Vagina (tissue), 2 donors: ENCODE results near the gene SLC22A31. TPM values are rescaled to one million over a fixed set of nuclear protein-coding genes. Genes with fewer than 3 reads are reported as not detected.

Experiments used
- DNase-seq, 2 donors: peaks; one replicate each; pipeline ENCODE4 v3.0.0-alpha.2; 2017; ENCODE audit errors: extremely low spot score in 2 of 2
- H3K27ac ChIP-seq: fragments of 200-600 bp; sonication (generic); one replicate; pipeline ENCODE4 v1.5.1; 2019
- H3K27me3 ChIP-seq: fragments of 200-600 bp; sonication (generic); one replicate; pipeline ENCODE4 v1.5.1; 2019
- H3K36me3 ChIP-seq, 2 donors: fragments of 200-600 bp; sonication (generic); one replicate each; pipeline ENCODE4 v1.5.1; 2017 to 2019
- H3K4me1 ChIP-seq: fragments of 200-600 bp; sonication (generic); one replicate; pipeline ENCODE4 v1.5.1; 2019
- H3K4me3 ChIP-seq, 2 donors: fragments of 200-600 bp; sonication (generic); 1 replicate in 1 of 2; 2 replicates in 1 of 2; pipeline ENCODE4 v1.5.1; 2016 to 2019
- H3K9me3 ChIP-seq: fragments of 200-600 bp; sonication (generic); one replicate; pipeline ENCODE4 v1.5.1; 2019
- POLR2A ChIP-seq, 2 donors: fragments of 450-650 bp; IDR thresholded peaks; one replicate each; pipeline ENCODE4 v1.6.1; 2017; ENCODE audit warnings: antibody characterized with exemption in 2 of 2, mild to moderate bottlenecking in 2 of 2, moderate library complexity in 2 of 2
- POLR2AphosphoS5 ChIP-seq, 2 donors: sonication (generic); formaldehyde crosslinking; IDR thresholded peaks; one replicate each; pipeline ENCODE4 v1.9.0; 2017; ENCODE audit warnings: antibody characterized with exemption in 2 of 2, mild to moderate bottlenecking in 2 of 2, low read depth in 1 of 2; ENCODE audit not compliant: insufficient read depth in 1 of 2
- intact Hi-C: fragments of 100-400 bp; cut with DNase I; formaldehyde crosslinking; loops from one replicate; pipeline ENCODE4 v1.15.1; 2023
- total RNA-seq: library from RNA; depleted of rRNA; stranded (reverse); fragments of >200 nt; gene quantifications from one replicate; pipeline ENCODE4 v1.2.3, GENCODE V29; 2016
- TF ChIP-seq, protein P1 (sequence below), 3 experiments: fragments of 450-650 bp in 2 of 3; fragments of 200-600 bp in 1 of 3; sonication (generic) in 1 of 3; IDR thresholded peaks; one replicate each; pipeline ENCODE4 v1.5.1; 2017 to 2019; ENCODE audit warnings: antibody characterized with exemption in 3 of 3, mild to moderate bottlenecking in 2 of 3, moderate library complexity in 2 of 3

The SLC22A31 gene
- total RNA-seq, 1 donor from 2014 or later, result not detected

- no peaks in the 10 kb centered on the region for H3K9me3 ChIP-seq
- no peaks in the 10 kb centered on the region for H3K36me3 ChIP-seq
- no peak for TF ChIP-seq POLR2AphosphoS5 (IDR thresholded peaks at IDR 0.05; ENCODE audit: insufficient read depth in 1 of 2, low read depth in 1 of 2)
- intact Hi-C loops, result no loop called here
- no peak overlapping the region for H3K27ac ChIP-seq
- H3K27me3 ChIP-seq, result no peaks in the 10 kb centered on the region
- peaks cover 30% of the 10 kb centered on the region for H3K4me1 ChIP-seq
- H3K4me3 ChIP-seq, result no peak overlapping the region
- no peak for DNase-seq
Observed at GRCh38 chr16:89159066-89159849, 41.1 kb downstream of the SLC22A31 start.

GRCh38 chr16:89157778-89158177 lies 42.6 kb downstream of the SLC22A31 start:
- Histone ChIP-seq H3K27me3 (no peaks in the 10 kb centered on the region), H3K36me3 (no peaks in the 10 kb centered on the region), H3K4me1 (peaks cover 37% of the 10 kb centered on the region), H3K27ac (no peak overlapping the region), H3K9me3 (no peaks in the 10 kb centered on the region), H3K4me3 (no peak overlapping the region)
- TF ChIP-seq POLR2A (IDR thresholded peaks at IDR 0.05) (no peak), POLR2AphosphoS5 (IDR thresholded peaks at IDR 0.05; ENCODE audit: insufficient read depth in 1 of 2, low read depth in 1 of 2) (no peak)
- TF ChIP-seq, protein P1, sequence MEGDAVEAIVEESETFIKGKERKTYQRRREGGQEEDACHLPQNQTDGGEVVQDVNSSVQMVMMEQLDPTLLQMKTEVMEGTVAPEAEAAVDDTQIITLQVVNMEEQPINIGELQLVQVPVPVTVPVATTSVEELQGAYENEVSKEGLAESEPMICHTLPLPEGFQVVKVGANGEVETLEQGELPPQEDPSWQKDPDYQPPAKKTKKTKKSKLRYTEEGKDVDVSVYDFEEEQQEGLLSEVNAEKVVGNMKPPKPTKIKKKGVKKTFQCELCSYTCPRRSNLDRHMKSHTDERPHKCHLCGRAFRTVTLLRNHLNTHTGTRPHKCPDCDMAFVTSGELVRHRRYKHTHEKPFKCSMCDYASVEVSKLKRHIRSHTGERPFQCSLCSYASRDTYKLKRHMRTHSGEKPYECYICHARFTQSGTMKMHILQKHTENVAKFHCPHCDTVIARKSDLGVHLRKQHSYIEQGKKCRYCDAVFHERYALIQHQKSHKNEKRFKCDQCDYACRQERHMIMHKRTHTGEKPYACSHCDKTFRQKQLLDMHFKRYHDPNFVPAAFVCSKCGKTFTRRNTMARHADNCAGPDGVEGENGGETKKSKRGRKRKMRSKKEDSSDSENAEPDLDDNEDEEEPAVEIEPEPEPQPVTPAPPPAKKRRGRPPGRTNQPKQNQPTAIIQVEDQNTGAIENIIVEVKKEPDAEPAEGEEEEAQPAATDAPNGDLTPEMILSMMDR (IDR thresholded peaks at IDR 0.05), result no peak
- intact Hi-C loops, result no loop called here
- no peak for DNase-seq

DNA sequence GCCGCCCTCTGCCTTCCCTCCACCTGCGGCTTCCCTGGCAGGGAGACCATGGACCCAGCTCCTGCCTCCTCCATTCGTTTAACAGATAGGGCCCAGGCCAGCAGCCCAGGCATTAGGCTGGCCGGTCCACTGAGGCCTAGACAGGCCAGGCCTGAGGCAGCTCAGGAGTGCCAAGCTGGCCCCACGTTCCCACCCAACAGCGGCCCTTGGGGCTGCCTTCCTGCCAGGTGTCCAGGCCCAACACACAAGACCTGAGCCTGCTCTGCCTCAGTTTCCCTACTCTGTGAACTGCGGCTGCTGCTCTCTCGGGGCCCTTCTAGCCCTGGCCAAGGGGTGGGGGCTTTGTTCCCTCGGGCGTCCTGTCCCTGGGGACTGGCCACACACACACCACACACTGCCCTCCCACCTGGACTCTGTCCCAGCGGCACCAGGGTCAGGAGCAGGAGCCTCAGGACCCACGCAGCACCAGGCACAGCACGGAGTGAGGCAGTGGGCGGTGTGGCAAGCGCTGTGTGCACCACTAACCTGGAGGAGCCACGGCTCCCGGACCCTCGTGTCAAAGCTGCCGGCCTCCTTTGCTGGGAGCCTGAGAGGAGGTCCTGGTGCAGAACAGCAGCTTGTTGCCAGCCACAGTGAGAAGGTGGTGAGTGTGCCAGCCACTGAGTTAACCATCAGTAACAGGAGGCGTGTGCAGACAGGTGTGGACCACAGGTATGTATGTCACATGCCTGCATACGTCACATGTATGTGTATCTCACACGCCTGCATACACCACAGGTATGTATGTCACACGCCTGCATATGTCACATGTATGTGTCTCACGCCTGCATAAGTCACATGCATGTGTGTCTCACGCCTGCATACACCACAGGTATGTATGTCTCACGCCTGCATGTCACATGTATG lies 43.3 kb downstream of the SLC22A31 start:
- no peaks in the 10 kb centered on the region for H3K36me3 ChIP-seq

GRCh38 chr16:89155851-89156739 lies 44.2 kb downstream of the SLC22A31 start:
- TF ChIP-seq, protein P1 (IDR thresholded peaks at IDR 0.05), result no peak
- TF ChIP-seq POLR2A (IDR thresholded peaks at IDR 0.05) (no peak), POLR2AphosphoS5 (IDR thresholded peaks at IDR 0.05; ENCODE audit: insufficient read depth in 1 of 2, low read depth in 1 of 2) (no peak)
- H3K36me3 ChIP-seq, result peaks cover 0 to 7% of the 10 kb centered on the region in 2 donors
- no peaks in the 10 kb centered on the region for H3K9me3 ChIP-seq
- peak overlapping the region; percentile 38 for H3K27ac ChIP-seq
- intact Hi-C loops, result no loop called here
- DNase-seq, result no peak
- H3K27me3 ChIP-seq, result no peaks in the 10 kb centered on the region
- peaks cover 37% of the 10 kb centered on the region for H3K4me1 ChIP-seq
- H3K4me3 ChIP-seq, result no peak overlapping the region

More for the DNA sequence above, 43.3 kb downstream of the SLC22A31 start:
- no peak overlapping the region for H3K4me3 ChIP-seq
- TF ChIP-seq POLR2AphosphoS5 (IDR thresholded peaks at IDR 0.05; ENCODE audit: insufficient read depth in 1 of 2, low read depth in 1 of 2), result no peak
- TF ChIP-seq POLR2A (IDR thresholded peaks at IDR 0.05), result no peak
- TF ChIP-seq, protein P1 (IDR thresholded peaks at IDR 0.05), result no peak
- no peaks in the 10 kb centered on the region for H3K9me3 ChIP-seq
- intact Hi-C loops, result no loop called here
- no peak for DNase-seq
- no peak overlapping the region for H3K27ac ChIP-seq
- no peaks in the 10 kb centered on the region for H3K27me3 ChIP-seq
- peaks cover 37% of the 10 kb centered on the region for H3K4me1 ChIP-seq

DNA sequence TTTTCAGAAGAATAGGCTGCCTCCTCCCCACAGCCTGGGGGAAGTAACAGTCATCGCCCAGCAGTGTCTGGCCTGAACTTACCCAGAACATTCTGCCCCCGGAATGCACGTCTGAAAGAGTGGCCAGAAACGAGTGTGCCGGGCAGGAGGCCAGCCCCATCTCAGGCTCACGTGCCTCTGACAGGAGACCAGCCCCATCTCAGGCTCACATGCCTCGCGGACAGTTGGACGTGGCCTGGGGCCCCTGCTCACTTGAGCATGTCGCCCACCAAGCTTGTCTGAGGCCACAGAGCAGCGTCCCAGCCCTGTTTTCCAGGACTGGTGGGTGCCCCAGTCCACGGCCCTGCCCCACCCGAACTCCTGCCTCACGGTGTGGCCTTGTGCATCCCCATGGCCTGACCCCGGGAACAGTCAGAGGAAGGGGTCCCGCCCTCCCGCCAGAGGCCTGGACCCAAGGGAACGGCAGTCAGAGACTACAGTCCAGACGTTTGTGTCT lies 45.1 kb downstream of the SLC22A31 start:
- no peak for DNase-seq
- Histone ChIP-seq H3K27me3 (no peaks in the 10 kb centered on the region), H3K27ac (peak overlapping the region; percentile 58), H3K9me3 (no peaks in the 10 kb centered on the region), H3K36me3 (peaks cover 0 to 8% of the 10 kb centered on the region in 2 donors), H3K4me1 (peaks cover 37% of the 10 kb centered on the region), H3K4me3 (no peak overlapping the region)
- TF ChIP-seq POLR2AphosphoS5 (IDR thresholded peaks at IDR 0.05; ENCODE audit: insufficient read depth in 1 of 2, low read depth in 1 of 2), result peak; percentile 34 to 35
- TF ChIP-seq, protein P1 (IDR thresholded peaks at IDR 0.05), result no peak
- intact Hi-C loops, result no loop called here
